Activated naive CD8-positive, alpha-beta T cell treated with anti-CD3 and anti-CD28 coated beads, Interleukin-2, amount 10 ng/mL, durations not matched to agents 7 days and 5 days (primary cell): ENCODE data around the gene FRG2. TPM values are rescaled to one million over a fixed set of nuclear protein-coding genes. Genes with fewer than 3 reads are reported as not detected.
A peak's percentile ranks its signal among the peaks of the same experiment; 100 is the strongest.
"Not testable (repeated sequence)": the region's sequence is repeated elsewhere in the genome, so short reads cannot be mapped to it uniquely, and the experiment has no call there.

Source experiments
- ATAC-seq: fragments of 150-1000 bp; cut with Tn5 transposase; one replicate; pipeline ENCODE4 v1.10.0; 2021; ENCODE audit warnings: low read depth, moderate library complexity
- POLR2A ChIA-PET: fragments of 350-600 bp; sonication (Branson Sonifier 250); formaldehyde crosslinking; loops from one replicate; lab custom pipeline; 2021; ENCODE audit warnings: antibody characterized with exemption; lab: Charles Lee
- DNase-seq: peaks from one replicate; pipeline ENCODE4 v3.0.0; 2021
- H3K27ac Mint-ChIP-seq: one replicate; pipeline ENCODE4 v1.8.0; 2022; ENCODE audit warnings: mild to moderate bottlenecking, mixed read lengths
- H3K27me3 Mint-ChIP-seq: one replicate; pipeline ENCODE4 v1.8.0; 2022; ENCODE audit warnings: mild to moderate bottlenecking, moderate library complexity, mixed read lengths
- H3K36me3 Mint-ChIP-seq: one replicate; pipeline ENCODE4 v1.8.0; 2021; ENCODE audit warnings: mild to moderate bottlenecking, mixed read lengths
- H3K4me1 Mint-ChIP-seq: one replicate; pipeline ENCODE4 v1.8.0; 2021; ENCODE audit warnings: mixed read lengths
- H3K4me3 Mint-ChIP-seq: one replicate; pipeline ENCODE4 v1.8.0; 2022; ENCODE audit warnings: mild to moderate bottlenecking, moderate library complexity, mixed read lengths
- H3K9me3 Mint-ChIP-seq: one replicate; pipeline ENCODE4 v1.8.0; 2021; ENCODE audit warnings: mixed read lengths
- total RNA-seq, 2 experiments: library from RNA; stranded (reverse); gene quantifications; one replicate each; pipeline ENCODE4 v1.2.3, GENCODE V29; 2021

The FRG2 gene
- not detected for total RNA-seq

DNA sequence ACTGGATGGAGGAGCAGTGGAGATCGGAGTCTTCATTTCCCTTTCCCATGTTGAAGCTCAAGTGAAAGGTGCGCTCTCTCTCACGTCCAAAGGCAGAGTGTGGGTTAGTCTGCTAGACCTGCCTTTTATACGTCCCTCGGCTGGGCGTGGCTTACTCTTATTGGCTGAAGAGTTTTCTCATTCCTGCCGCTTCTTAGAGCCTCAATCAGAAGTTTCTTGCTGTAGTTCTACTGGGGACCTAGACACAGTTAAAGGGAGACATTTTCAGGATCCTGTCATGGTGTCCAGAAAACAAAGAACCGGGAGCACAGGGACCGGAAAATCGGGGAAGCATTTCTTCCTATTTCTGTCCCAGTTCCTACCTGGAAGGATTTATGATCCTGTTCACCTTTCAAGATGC lies at the start of gene FRG2:
Gene FRG2, minus strand, starts transcription at position 101 of the 400 bp plus-strand sequence. Its CDS starts 52 bp downstream, at position 49.
- H3K36me3 Mint-ChIP-seq: not testable (repeated sequence)

DNA sequence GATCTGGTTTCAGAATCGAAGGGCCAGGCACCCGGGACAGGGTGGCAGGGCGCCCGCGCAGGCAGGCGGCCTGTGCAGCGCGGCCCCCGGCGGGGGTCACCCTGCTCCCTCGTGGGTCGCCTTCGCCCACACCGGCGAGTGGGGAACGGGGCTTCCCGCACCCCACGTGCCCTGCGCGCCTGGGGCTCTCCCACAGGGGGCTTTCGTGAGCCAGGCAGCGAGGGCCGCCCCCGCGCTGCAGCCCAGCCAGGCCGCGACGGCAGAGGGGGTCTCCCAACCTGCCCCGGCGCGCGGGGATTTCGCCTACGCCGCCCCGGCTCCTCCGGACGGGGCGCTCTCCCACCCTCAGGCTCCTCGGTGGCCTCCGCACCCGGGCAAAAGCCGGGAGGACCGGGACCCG lies 41.3 kb upstream of the FRG2 start:
- DNase-seq: peak; percentile 36
- H3K27ac Mint-ChIP-seq, H3K4me3 Mint-ChIP-seq, H3K27me3 Mint-ChIP-seq, ATAC-seq, H3K36me3 Mint-ChIP-seq, H3K4me1 Mint-ChIP-seq, H3K9me3 Mint-ChIP-seq, POLR2A ChIA-PET: not testable (repeated sequence)

More for the DNA sequence above, at the start of gene FRG2:
- H3K9me3 Mint-ChIP-seq, H3K4me1 Mint-ChIP-seq, ATAC-seq, H3K27me3 Mint-ChIP-seq, H3K27ac Mint-ChIP-seq, POLR2A ChIA-PET, H3K4me3 Mint-ChIP-seq, DNase-seq: not testable (repeated sequence)

GRCh38 chr4:190064805-190065204 lies 37.7 kb upstream of the FRG2 start:
- ATAC-seq, H3K27me3 Mint-ChIP-seq, H3K27ac Mint-ChIP-seq, H3K4me1 Mint-ChIP-seq, DNase-seq, H3K4me3 Mint-ChIP-seq, H3K9me3 Mint-ChIP-seq, H3K36me3 Mint-ChIP-seq, POLR2A ChIA-PET: not testable (repeated sequence)

DNA sequence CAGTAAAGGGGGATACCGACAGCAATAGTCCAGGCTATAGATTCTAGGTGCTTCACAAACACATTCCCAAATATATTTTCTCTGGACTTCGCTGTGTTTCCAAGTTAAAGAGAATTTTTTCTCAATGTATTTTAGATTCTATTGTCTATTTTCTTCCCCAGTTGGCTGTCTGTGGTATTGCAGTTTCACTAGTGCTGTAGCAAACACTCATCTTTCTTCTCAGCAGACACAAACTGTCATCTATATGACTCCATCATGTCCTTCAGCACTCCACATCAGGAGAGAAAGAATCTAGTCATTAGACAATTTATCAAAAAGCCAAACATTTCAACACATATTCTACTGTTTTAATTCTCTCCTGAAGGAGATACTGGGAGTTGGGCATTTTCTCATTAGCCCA lies 37.3 kb upstream of the FRG2 start, which contains the start of gene DBET:
Gene DBET, plus strand, starts transcription at position 161 of the 400 bp plus-strand sequence.
- H3K27ac Mint-ChIP-seq, POLR2A ChIA-PET, ATAC-seq, H3K9me3 Mint-ChIP-seq, DNase-seq, H3K36me3 Mint-ChIP-seq, H3K4me3 Mint-ChIP-seq, H3K4me1 Mint-ChIP-seq, H3K27me3 Mint-ChIP-seq: not testable (repeated sequence)

GRCh38 chr4:190058997-190059396 lies 31.9 kb upstream of the FRG2 start:
- H3K4me3 Mint-ChIP-seq, H3K27ac Mint-ChIP-seq, H3K9me3 Mint-ChIP-seq, H3K36me3 Mint-ChIP-seq, POLR2A ChIA-PET, ATAC-seq, H3K27me3 Mint-ChIP-seq, DNase-seq, H3K4me1 Mint-ChIP-seq: not testable (repeated sequence)

GRCh38 chr4:190049378-190050239 lies 22.6 kb upstream of the FRG2 start:
- H3K27me3 Mint-ChIP-seq, H3K27ac Mint-ChIP-seq, ATAC-seq, H3K36me3 Mint-ChIP-seq, H3K9me3 Mint-ChIP-seq, H3K4me3 Mint-ChIP-seq, DNase-seq, POLR2A ChIA-PET, H3K4me1 Mint-ChIP-seq: not testable (repeated sequence)

- H3K4me1 Mint-ChIP-seq, DNase-seq, H3K9me3 Mint-ChIP-seq, H3K36me3 Mint-ChIP-seq, POLR2A ChIA-PET, H3K4me3 Mint-ChIP-seq, H3K27ac Mint-ChIP-seq, H3K27me3 Mint-ChIP-seq, ATAC-seq: not testable (repeated sequence)
Observed at GRCh38 chr4:190047627-190048026, 20.6 kb upstream of the FRG2 start.

- H3K4me1 Mint-ChIP-seq, ATAC-seq, POLR2A ChIA-PET, H3K27ac Mint-ChIP-seq, H3K9me3 Mint-ChIP-seq, H3K36me3 Mint-ChIP-seq, H3K27me3 Mint-ChIP-seq, H3K4me3 Mint-ChIP-seq, DNase-seq: not testable (repeated sequence)
Observed at GRCh38 chr4:190040873-190041272, 13.8 kb upstream of the FRG2 start.

GRCh38 chr4:190037704-190038388 lies 10.8 kb upstream of the FRG2 start:
- peak; percentile 42 for ATAC-seq
- H3K36me3 Mint-ChIP-seq, POLR2A ChIA-PET, H3K9me3 Mint-ChIP-seq, H3K4me1 Mint-ChIP-seq, H3K4me3 Mint-ChIP-seq, H3K27ac Mint-ChIP-seq, DNase-seq: not testable (repeated sequence)
- H3K27me3 Mint-ChIP-seq: peaks cover 20% of the 10 kb centered on the region

DNA sequence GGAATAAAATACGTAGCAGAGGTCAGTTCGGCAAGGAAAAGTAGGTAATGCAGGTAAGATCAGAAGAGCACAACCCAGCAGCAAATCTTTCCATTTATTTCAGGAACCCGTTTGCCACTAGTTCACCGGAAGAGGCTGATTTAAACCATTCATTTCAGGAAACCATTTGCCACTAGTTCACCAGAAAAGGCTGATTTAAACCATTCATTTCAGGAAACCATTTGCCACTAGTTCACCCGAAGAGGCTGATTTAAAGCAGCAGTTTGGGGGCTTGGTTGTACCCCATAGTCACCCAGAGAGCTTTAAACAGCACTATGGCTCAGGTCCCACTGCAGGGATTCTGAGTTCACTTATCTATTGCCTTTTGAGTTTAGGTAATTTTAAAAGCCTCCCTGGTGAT lies 4.2 kb upstream of the FRG2 start:
- H3K9me3 Mint-ChIP-seq, H3K36me3 Mint-ChIP-seq, DNase-seq, H3K4me3 Mint-ChIP-seq, POLR2A ChIA-PET, H3K4me1 Mint-ChIP-seq, H3K27ac Mint-ChIP-seq: not testable (repeated sequence)
- peaks cover 16% of the 10 kb centered on the region for H3K27me3 Mint-ChIP-seq
- peak; percentile 39 for ATAC-seq

GRCh38 chr4:190022614-190023281 lies 4.3 kb downstream of the FRG2 start:
- not testable (repeated sequence) for H3K27ac Mint-ChIP-seq

DNA sequence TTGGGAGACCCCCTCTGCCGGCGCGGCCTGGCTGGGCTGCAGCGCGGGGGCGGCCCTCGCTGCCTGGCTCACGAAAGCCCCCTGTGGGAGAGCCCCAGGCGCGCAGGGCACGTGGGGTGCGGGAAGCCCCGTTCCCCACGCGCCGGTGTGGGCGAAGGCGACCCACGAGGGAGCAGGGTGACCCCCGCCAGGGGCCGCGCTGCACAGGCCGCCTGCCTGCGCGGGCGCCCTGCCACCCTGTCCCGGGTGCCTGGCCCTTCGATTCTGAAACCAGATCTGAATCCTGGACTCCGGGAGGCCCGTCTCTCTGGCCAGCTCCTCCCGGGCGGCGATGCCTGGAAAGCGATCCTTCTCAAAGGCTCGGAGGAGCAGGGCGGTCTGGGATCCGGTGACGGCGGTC lies 5.1 kb downstream of the FRG2 start:
- Mint-ChIP-seq H3K27me3 (peaks cover 42% of the 10 kb centered on the region), H3K4me1 (peaks cover 18% of the 10 kb centered on the region)
- POLR2A ChIA-PET, H3K4me3 Mint-ChIP-seq, H3K36me3 Mint-ChIP-seq, ATAC-seq, DNase-seq, H3K27ac Mint-ChIP-seq, H3K9me3 Mint-ChIP-seq: not testable (repeated sequence)

More at GRCh38 chr4:190022614-190023281, 4.3 kb downstream of the FRG2 start:
- H3K9me3 Mint-ChIP-seq, POLR2A ChIA-PET, H3K36me3 Mint-ChIP-seq: not testable (repeated sequence)
- Mint-ChIP-seq H3K27me3 (peaks cover 38% of the 10 kb centered on the region), H3K4me1 (peaks cover 18% of the 10 kb centered on the region), H3K4me3 (peak overlapping the region; percentile 65)
- DNase-seq (peak; percentile 37), ATAC-seq (peak; percentile 30)
